ENCODE results near the gene COX7B.
"Not testable (repeated sequence)": the region's sequence is repeated elsewhere in the genome, so short reads cannot be mapped to it uniquely, and the experiment has no call there.

The COX7B gene

DNA sequence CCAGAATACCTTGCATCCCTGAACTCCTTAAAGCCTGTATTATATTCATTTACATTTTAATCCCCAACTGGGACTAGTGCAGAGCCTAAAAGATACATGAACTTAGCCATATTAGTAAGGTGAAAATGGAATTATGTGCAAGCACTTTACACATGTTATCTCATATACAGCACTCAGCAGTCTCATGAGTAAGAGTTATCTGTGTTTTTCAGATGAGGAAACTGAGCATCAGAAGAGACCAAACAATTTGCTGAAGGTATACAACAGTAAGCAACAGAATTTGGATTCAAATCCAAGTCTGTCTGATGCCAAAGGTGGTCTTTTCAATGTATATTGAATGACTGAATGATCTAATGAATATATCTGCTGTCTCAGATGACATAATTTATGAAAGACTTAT lies 23.5 kb downstream of the COX7B start:
- in situ Hi-C loops (cut with HindIII; ENCODE audit: low pct_unique_long_range_greater_than_20kb, low sequenced_read_pairs): no loop called here
- TF ChIP-seq JUND (IDR thresholded peaks at IDR 0.05; ENCODE audit: low read depth): no peak
- no peak for DNase-seq (ENCODE audit: low read depth in 1 of 2, low spot score in 1 of 2)

DNA sequence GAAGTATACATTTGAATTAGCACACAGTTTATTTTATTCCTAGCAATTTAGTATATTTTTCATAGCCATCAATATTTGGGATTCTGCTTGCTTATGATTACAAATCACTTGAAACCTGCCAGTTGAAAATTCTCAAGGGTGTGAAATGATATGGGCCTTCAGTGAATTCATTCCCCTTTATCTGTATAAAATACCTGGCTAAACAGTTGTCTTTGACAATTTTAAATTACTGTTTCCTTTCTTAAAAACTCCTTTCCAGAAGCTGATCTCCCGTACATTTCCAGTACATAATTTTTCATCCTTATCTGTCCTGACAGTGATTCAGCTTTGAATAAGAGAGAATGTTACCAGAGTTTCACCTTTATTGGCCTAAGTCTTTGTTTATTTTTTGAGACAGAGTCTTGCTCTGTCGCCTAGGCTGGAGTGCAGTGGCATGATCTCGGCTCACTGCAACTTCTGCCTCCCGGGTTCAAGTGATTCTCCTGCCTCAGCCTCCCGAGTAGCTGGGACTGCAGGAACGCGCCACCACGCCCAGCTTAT lies 25.1 kb downstream of the COX7B start:
- no peak for TF ChIP-seq JUND (IDR thresholded peaks at IDR 0.05; ENCODE audit: low read depth)
- in situ Hi-C loops (cut with HindIII; ENCODE audit: low pct_unique_long_range_greater_than_20kb, low sequenced_read_pairs): no loop called here
- DNase-seq (ENCODE audit: low read depth in 1 of 2, low spot score in 1 of 2): no peak

DNA sequence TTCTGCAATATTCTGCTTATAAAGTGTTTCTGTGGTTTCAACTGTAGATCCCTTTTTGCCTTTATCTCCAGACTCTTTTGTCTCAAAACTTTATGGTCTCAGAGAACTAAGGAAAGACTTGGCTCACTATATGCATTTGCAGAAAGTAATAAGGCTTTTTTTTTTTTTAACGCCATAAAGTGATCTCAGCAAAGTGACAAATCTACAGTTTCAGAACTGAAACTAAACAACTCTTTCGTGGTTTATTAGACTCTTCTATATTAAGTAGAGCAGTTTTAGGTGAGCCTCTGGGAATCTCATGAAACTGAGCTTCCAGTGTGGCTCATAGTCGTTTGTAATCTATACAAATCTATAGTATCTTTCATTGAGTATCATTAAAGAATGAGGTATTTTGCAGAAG lies 26.5 kb downstream of the COX7B start:
- TF ChIP-seq JUND (IDR thresholded peaks at IDR 0.05; ENCODE audit: low read depth): no peak
- in situ Hi-C loops (cut with HindIII; ENCODE audit: low pct_unique_long_range_greater_than_20kb, low sequenced_read_pairs): no loop called here
- DNase-seq (ENCODE audit: low read depth in 1 of 2, low spot score in 1 of 2): no peak

DNA sequence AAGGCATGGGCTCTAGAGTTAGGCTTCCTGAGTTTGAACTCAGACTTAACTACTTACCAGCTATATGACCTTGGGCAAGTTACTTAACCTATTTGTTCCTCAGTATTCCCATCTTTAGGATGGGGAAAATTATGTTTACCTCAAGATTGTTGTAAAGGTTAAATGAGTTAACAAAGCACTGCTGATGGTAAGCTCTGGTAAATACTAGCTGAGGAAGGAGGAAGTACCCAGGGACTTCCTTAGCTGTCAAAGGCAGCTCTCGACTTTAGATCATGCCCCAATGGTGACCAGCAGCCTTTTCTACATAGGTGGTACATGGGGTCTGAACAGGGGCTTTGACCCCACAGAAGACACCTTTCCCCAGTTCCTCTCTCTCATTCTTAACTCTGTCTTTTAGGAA lies 31.3 kb downstream of the COX7B start:
- no peak for TF ChIP-seq JUND (IDR thresholded peaks at IDR 0.05; ENCODE audit: low read depth)
- in situ Hi-C loops (cut with HindIII; ENCODE audit: low pct_unique_long_range_greater_than_20kb, low sequenced_read_pairs): no loop called here
- no peak for DNase-seq (ENCODE audit: low read depth in 1 of 2, low spot score in 1 of 2)

DNA sequence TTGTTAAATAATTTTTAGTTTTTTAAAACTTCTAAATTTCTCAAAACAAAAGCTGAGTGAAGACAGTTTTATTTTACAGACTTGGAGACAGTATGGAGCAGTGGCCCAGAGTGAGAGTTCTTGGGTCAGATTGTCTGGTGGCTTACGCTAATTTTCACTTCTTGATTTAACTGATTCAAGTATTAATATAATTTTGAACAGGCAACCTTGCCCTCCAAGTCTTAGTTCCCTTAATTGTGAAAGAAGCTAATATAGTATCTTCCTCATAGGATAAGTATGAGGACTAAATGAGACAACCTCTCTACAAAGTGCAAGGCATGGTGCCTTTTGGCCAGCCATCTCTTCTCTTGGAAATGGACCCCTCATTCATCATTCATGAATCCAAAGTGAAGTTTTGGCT lies 36.6 kb downstream of the COX7B start:
- in situ Hi-C loops (cut with HindIII; ENCODE audit: low pct_unique_long_range_greater_than_20kb, low sequenced_read_pairs): no loop called here
- DNase-seq (ENCODE audit: low read depth in 1 of 2, low spot score in 1 of 2): no peak
- no peak for TF ChIP-seq JUND (IDR thresholded peaks at IDR 0.05; ENCODE audit: low read depth)

DNA sequence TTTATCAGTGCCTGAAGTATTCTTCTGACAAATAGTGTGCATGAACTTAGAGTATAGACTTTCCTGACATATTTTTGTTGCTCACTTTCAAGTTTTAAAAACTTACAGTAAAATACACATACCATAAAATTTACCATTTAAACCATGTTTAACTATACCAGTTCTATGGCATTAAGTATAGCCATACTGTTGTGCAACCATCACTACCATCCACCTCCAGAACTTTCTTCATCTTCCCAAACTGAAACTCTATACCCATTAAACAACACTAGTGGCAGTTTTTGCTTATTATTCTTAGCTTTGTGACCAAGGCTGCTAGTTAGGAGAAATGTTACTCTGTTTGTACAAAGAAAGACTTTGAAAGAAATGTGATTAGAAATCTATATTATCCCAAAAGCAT lies 37.0 kb downstream of the COX7B start:
- DNase-seq (ENCODE audit: low read depth in 1 of 2, low spot score in 1 of 2): no peak
- in situ Hi-C loops (cut with HindIII; ENCODE audit: low pct_unique_long_range_greater_than_20kb, low sequenced_read_pairs): no loop called here
- TF ChIP-seq JUND (IDR thresholded peaks at IDR 0.05; ENCODE audit: low read depth): no peak

DNA sequence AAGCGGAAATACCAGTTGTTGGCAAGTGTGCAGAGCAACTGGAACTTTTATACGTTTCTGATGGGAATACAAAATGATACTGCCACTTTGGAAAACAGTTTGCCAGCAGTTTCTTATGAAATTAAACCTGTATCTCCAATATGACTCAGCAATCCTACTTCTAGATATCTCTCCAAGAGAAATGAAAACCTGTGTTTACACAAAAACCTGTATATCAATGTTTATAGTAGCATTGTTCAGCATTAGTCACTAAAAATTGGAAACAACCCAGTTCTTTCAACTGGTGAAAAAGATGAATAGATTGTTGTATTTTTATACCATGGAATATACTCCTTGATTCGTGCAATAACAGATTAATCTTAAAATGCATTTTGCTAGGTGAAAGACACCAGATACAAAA lies 38.0 kb downstream of the COX7B start:
- no peak for DNase-seq (ENCODE audit: low read depth in 1 of 2, low spot score in 1 of 2)
- no peak for TF ChIP-seq JUND (IDR thresholded peaks at IDR 0.05; ENCODE audit: low read depth)
- in situ Hi-C loops (cut with HindIII; ENCODE audit: low pct_unique_long_range_greater_than_20kb, low sequenced_read_pairs): no loop called here

DNA sequence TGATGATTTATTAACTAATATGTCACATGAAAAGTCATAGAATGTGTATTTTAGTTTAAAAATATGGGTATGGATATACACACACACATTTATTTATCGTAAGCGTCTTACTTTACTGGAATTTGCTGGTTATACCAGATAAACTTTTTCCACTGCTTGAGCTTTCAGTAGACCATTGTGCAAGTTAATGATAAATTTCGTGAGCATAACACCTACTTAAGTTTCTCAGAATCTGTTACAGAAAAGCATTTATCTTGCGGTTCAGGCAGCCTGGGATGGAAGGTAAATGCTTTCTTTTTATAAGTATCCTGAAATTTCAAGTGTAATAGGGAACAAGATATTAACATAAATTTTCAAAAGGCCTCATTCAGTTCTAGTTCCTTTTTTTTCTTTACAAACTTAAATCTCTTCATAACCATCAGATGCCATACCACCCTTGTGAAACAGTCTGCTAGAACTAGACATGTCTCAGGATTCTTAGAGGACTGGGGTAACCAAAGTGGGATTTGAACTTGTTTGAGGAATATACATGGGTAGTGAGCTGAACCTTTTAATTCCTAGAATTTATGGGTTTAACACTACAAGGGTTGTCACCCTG lies 38.9 kb downstream of the COX7B start:
- no peak for DNase-seq (ENCODE audit: low read depth in 1 of 2, low spot score in 1 of 2)
- TF ChIP-seq JUND (IDR thresholded peaks at IDR 0.05; ENCODE audit: low read depth): no peak
- in situ Hi-C loops (cut with HindIII; ENCODE audit: low pct_unique_long_range_greater_than_20kb, low sequenced_read_pairs): no loop called here

DNA sequence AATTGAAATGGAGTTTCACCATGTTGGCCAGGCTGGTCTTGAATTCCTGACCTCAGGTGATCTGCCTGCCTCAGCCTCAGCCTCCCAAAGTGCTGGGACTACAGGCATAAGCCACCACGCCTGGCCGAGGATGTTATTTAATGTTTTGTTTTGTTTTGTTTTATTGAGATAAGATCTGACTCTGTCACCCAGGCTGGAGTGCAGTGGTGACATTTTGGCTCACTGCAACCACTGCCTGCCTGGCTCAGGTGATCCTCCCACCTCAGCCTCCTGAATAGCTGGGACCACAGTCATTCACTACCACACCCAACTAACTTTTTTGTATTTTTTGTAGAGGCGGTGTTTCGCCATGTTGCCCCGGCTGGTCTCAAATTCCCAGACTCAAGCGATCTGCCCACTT lies 45.8 kb downstream of the COX7B start:
- in situ Hi-C loops (cut with HindIII; ENCODE audit: low pct_unique_long_range_greater_than_20kb, low sequenced_read_pairs); DNase-seq (ENCODE audit: low read depth in 1 of 2, low spot score in 1 of 2): not testable (repeated sequence)

DNA sequence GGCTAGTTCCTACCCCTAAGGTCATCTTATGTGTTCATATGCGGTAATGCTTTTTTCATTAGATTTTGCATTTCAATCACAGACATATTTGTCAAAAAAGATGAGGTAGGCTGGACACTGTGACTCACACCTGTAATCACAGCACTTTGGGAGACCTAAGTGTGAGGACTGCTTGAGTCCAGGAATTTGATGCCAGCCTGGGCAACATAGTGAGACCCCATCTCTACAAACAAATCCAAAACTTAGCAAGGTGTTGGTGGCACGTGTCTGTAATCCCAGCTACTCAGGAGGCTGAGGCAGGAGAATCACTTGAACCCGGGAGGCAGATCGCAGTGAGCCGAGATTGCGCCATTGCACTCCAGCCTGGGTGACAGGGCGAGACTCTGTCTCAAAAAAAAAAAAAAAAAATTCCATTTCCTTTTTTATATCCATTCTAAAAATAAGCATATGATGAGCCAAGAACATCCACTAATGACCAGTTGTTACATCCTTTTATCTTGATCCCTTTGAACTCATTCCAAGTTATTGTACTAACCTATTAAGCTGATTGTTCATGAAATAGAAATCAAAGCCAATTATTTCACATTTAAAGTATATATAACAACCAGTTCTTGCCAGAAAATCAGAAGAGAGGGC lies 46.8 kb downstream of the COX7B start:
- in situ Hi-C loops (cut with HindIII; ENCODE audit: low pct_unique_long_range_greater_than_20kb, low sequenced_read_pairs): no loop called here
- DNase-seq (ENCODE audit: low read depth in 1 of 2, low spot score in 1 of 2): no peak
- no peak for TF ChIP-seq JUND (IDR thresholded peaks at IDR 0.05; ENCODE audit: low read depth)

DNA sequence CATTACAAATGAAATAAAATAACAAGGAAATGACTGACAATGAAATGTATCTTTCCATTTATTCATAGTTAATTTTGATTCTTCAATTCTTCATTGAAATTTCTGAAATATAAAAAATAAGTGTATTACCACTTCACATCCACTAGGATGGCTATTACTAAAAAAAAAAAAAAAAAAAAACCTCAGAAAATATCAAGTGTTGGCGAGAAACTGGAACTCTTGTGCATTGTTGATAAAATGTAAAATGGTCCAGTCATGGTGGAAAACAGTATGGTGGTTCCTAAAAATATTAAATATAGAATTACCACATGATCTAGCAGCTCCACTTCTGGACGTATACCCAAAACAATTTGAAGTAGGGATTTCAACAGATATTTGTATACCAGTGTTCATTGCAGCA lies 47.3 kb downstream of the COX7B start:
- in situ Hi-C loops (cut with HindIII; ENCODE audit: low pct_unique_long_range_greater_than_20kb, low sequenced_read_pairs): no loop called here
- no peak for DNase-seq (ENCODE audit: low read depth in 1 of 2, low spot score in 1 of 2)
- no peak for TF ChIP-seq JUND (IDR thresholded peaks at IDR 0.05; ENCODE audit: low read depth)

DNA sequence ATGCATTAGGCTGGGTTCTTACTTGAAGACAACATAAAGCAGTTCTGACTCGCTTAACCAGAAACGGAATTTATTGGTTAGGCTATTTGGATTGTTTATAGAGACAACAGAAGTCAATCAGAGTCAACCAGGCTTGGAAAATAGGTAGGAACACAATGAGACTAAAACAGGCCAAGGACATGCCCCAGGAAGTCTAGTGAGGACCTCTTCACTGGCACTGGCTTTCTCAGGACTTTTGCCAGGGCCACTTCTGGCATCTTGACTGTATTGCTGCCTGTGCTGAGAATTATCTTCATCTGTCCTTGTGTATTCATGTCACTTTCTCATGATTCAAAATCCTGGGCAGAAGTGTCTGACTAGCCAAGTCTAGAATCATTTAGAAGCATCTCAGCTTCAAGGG lies 50.6 kb downstream of the COX7B start:
- no peak for TF ChIP-seq JUND (IDR thresholded peaks at IDR 0.05; ENCODE audit: low read depth)
- in situ Hi-C loops (cut with HindIII; ENCODE audit: low pct_unique_long_range_greater_than_20kb, low sequenced_read_pairs): no loop called here
- DNase-seq (ENCODE audit: low read depth in 1 of 2, low spot score in 1 of 2): peak in 1 of 2 experiments; percentile 35

DNA sequence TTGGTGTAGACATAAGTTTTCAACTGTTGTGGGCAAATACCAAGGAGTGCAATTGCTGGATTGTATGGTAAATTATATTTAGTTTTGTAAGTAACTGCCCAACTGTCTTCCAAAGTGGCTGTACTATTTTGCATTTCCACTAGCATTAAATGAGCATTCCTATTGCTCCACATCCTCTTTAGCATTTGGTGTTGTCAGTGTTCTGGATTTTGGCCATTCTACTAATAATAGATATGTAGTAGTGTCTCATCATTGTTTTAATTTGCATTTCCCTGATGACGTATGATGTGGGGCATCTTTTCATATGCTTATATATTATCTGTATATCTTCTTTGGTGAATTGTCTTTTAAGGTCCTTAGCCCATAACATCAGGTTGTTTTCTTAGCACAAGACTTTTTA lies 52.9 kb downstream of the COX7B start:
- no peak for DNase-seq (ENCODE audit: low read depth in 1 of 2, low spot score in 1 of 2)
- in situ Hi-C loops (cut with HindIII; ENCODE audit: low pct_unique_long_range_greater_than_20kb, low sequenced_read_pairs): no loop called here
- no peak for TF ChIP-seq JUND (IDR thresholded peaks at IDR 0.05; ENCODE audit: low read depth)

DNA sequence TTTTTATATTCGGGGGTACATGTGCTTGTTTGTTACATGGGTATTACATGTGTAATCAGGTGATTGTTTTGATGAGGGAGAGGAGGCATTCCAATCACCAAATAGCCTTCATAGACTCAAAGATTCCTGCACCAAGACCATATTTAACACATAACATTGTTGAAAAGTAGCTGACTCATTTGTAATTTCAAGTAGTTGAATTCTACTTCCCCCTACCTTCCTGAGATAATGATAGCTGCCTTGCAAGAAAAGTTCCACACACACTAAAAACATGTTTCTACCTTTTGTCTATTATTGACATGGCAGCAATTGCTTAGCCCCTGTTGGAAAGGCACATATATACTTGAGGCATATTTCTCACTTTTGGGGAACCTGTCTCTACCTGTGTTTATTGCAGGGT lies 54.0 kb downstream of the COX7B start:
- TF ChIP-seq JUND (IDR thresholded peaks at IDR 0.05; ENCODE audit: low read depth): no peak
- DNase-seq (ENCODE audit: low read depth in 1 of 2, low spot score in 1 of 2): no peak
- in situ Hi-C loops (cut with HindIII; ENCODE audit: low pct_unique_long_range_greater_than_20kb, low sequenced_read_pairs): no loop called here

Measured in T47D (cell line).